Activated CD4-positive, alpha-beta T cell treated with anti-CD3 and anti-CD28 coated beads, Interleukin-10, Interleukin-2, amounts not matched to agents 100 ng/mL and 50 ng/mL, durations not matched to agents 16 hours and 8 hours (primary cell): Measurements from ENCODE around the gene TBC1D9B.
"Not testable (repeated sequence)": the region's sequence is repeated elsewhere in the genome, so short reads cannot be mapped to it uniquely, and the experiment has no call there.

Experiments used
- DNase-seq: peaks from one replicate; pipeline ENCODE4 v3.0.0-alpha.2; 2020

TBC1D9B gene

DNA sequence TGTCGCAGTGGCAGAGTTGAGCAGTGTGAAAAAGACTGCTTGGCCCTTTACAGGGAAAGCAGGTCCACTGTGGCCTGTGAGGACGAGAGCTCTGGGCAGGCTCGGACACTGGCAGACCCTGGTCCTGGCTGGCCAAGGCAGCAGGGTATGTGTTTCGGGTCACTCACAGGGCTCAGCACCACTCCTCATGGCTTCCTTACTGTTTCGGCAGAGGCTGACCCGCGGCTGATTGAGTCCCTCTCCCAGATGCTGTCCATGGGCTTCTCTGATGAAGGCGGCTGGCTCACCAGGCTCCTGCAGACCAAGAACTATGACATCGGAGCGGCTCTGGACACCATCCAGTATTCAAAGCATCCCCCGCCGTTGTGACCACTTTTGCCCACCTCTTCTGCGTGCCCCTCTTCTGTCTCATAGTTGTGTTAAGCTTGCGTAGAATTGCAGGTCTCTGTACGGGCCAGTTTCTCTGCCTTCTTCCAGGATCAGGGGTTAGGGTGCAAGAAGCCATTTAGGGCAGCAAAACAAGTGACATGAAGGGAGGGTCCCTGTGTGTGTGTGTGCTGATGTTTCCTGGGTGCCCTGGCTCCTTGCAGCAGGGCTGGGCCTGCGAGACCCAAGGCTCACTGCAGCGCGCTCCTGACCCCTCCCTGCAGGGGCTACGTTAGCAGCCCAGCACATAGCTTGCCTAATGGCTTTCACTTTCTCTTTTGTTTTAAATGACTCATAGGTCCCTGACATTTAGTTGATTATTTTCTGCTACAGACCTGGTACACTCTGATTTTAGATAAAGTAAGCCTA, 71.3 kb downstream of the TBC1D9B start:
- DNase-seq, result peak; percentile 66

DNA sequence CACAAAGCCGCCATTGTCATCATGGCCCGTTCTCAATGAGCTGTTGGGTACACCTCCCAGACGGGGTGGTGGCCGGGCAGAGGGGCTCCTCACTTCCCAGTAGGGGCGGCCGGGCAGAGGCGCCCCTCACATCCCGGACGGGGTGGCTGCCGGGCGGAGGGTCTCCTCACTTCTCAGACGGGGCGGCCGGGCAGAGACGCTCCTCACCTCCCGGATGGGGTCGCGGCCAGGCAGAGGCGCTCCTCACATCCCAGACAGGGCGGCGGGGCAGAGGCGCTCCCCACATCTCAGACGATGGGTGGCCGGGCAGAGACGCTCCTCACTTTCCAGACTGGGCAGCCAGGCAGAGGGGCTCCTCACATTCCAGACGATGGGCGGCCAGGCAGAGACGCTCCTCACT, 72.8 kb downstream of the TBC1D9B start:
- DNase-seq, result not testable (repeated sequence)

DNA sequence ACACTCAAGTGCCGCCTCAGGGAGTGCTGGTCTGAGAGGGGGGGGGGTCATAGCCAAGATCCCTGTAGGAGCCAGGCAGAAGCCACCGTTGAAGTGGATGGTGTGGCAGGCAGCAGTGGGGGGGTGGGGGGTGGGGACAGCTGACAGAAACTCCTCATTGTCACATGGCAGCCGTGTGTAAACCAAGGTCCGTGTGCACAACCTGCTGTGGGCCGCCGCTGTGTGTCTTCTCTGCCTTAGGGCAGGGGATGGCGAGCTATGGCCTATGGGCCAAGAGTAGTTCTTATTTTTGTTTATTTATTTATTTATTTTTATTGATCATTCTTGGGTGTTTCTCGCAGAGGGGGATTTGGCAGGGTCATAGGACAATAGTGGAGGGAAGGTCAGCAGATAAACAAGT, 73.6 kb downstream of the TBC1D9B start:
- DNase-seq, result no peak

DNA sequence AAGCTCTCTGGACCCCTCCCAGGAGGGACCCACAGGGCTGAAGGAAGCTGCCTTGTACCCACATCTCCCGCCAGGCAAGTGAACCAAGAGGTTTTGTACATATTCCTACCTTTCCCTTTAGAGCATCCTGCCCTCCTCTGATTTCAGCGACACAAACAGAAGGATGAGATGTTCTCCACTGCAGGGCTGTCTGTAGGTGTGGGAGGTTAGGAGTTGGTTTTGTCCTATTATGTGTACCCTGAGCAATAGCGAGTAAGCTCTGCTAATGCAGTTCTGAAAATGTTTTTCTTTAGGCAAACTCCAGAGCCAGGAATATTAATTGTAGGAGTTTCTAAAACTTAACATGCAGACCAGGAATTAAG, 74.0 kb downstream of the TBC1D9B start:
- no peak for DNase-seq

DNA sequence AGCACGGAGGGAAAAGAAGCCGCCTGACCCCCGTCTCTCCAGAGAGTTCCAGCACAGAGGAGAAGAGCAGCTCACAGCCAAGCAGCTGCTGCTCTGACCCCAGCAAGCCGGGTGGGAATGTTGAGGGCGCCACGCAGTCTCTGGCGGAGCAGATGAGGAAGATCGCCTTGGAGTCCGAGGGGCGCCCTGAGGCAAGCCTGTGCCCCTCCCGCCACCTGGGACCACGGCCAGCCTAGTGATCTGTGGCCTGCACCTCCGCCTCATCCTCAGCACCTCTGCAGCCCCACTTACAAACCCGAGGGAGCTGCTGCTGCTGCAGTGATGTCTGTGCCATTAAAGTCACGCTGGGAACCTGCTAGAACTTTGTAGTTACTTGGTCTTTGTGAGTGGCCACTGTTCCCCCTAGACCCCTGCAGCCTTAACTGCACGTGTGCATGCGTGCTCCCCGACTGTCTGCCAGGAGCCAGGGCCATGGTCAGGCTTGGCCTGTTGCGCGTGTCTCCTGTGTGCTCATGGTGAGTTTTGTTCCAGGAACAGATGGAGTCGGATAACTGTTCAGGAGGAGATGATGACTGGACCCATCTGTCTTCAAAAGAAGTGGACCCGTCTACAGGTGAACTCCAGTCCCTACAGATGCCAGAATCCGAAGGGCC, 74.5 kb downstream of the TBC1D9B start:
- no peak for DNase-seq

DNA sequence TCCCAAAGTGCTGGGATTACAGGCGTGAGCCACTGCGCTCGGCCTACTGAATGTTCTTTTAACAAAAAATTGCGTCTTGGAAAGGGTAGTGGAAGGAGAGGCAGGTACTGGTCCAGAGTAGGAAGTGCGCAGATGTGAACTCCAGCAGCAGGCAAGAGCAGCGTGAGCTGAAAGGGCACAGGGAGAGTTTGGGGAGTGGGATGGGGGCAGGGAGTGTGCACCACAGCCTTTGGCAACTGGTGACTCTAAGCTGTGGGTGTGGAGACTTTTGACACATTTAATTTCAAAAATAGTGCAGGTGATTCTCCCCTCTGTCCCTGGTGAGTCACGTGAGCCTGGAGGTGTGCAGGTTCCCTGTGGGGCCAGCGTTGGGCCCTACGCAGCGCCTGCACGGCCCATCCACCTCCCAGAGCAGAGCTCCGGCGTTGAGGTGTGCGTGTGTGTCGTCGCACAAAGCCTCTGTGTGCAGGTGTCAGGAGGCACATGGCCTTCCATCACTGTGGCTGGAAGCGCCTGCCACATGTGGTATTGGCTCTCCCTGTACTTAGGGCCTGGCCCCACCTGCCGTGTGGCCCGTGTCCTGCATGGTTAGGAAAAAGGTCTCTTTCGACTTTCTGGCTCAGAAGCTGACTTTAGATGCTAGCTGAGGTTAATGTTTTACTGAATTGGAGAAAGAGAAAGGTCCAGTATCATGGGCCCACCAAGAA, 75.5 kb downstream of the TBC1D9B start:
- DNase-seq, result no peak

DNA sequence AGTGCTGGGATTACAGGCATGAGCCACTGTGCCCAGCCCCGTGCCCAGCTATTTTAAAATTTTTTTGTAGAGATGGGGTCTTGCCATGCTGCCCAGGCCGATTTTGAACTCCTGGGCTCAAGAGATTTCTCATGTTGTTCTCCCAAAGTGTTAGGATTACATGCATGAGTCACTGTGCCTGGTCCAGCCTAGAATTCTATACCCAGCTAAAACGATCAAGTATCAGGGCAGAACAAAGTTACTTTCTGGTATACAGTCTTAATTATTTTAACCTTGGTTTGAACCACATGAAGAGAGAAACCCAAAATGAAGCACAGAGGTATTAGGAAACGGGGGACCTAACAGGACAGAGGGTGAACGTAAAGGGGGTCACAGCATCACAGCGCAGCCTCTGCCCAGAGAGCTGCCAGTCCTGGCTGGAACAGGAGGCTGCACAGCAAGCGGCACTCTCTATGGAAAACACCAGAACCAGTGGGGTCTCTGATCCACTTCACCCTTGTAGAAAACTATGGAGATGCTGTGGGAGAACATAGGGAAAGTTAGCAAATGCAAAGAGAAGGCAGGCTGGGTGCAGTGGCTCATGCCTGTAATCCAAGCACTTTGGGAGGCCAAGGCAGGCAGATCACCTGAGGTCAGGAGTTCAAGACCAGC, 76.8 kb downstream of the TBC1D9B start:
- no peak for DNase-seq

DNA sequence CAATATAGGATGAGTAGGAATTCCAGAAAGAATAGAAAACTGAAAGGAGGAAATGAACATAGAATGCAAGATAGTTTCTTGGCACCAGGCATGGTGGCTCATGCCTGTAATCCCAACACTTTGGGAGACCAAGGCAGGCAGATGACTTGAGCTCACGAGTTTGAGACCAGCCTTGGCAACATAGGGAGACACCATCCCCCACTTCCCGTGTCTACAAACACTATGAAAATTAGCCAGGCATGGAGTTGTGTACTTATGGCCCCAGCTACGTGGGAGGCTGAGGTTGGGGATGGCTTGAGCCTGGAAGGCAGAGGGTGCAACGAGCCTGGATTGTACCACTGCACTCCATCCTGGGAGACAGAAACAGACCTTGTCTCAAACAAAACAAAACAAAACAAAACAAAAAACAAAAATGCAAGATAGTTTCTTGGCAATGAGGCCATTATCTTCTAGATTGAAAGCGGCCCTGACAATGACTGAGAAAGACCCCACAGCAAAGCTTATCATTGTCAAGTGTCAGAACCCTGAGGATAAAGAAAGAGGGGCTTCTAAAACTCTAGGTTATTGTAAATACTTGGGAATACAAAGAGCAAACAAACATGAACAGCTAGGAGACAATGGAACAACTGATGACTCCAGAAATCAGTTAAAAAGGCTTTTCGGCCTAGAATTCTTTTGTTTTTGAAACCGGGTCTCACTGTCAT, 77.8 kb downstream of the TBC1D9B start:
- DNase-seq, result no peak

DNA sequence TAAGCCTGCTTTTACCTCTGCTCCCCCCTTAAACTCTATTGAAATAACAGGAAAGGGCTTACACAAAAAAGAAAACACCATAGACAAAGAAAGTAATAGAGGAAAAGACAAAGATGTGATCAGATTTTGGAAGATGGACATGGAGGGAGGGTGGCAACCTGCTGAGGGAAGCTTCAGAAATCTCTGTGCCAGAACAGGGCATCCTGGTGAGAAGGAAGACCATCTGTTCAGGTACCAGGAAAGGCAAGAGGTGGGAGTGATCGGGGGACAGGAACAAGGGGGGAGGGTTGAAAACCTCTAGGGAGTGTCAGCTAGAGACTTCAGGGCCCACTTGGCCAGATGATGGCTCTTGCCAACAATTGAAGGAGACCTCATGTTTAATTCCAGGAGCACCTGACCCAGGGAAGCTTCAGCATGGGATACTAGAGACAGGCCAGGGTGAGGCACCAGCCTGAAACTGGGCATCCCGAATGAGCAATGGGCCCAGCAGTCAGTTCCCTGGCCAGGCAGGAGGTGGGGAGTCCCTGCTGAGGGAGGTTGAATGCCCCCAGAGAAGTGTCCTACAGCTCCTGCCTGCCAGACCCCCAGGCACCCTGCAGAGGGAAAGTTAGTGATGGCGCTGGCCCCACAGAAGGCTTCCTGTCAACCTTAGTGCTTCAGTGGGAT, 78.8 kb downstream of the TBC1D9B start:
- no peak for DNase-seq

DNA sequence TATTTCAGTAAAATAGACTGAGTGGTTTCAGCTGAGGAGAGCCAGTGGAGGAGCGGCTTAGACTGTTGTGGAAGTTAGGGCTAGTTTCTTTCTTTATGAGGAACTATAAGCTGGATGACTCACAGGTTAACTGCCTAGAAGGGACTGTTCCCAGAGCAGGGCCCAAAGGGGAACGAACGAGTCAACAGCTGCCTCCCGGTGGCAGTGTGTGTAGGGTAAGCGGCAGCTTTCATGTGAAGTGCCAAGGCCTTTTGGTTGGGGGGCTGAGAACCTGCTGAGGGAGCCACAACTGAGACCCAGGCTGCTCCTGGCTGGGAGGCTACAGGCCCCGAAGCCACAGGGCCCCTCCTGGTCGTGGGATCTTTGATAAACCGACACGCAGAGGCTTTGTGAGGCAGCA, 80.0 kb downstream of the TBC1D9B start:
- peak; percentile 59 for DNase-seq

DNA sequence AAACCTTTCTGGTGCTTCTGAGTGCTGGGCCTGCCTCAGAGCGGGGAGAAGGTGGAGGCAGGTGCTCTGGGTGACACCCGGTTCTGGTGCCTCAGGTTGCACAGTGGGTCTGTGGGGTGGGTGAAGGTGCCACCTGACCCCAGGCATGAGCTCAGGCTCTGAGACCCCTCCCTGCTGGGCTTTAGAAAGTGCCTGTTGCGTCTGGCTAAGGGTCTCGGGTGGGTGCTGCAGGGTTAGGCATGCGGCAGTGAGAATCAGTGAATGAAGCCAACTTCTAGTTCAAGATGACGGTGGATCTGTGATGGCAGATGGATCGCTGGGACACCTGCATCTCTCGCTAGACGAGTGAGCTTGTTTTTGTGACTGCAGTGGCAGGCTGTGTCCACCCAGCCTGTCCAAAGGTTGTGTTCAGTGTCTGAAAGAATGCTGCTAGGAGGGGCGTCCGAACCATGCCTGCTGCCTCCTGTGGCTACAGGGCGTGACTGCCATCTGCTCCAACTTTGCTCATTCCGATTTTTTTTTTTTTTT, 82.0 kb downstream of the TBC1D9B start:
- no peak for DNase-seq

DNA sequence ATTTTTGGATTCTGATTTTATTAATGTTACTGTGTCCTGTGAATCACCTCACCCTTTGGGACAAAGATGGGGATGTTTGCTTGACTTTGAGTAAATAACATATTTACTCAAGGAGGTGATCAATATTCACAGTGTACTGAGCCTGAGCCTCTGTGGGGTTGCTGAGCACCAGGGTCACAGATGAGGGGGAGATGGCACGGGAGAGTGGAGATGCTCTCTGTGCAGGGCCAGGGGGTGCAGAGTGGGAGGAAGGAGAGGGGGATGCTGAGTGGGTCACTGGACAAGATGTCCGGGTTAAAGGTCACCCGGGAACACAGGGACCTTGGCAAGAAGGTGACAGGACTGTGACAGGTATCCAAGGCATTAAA, 83.0 kb downstream of the TBC1D9B start:
- no peak for DNase-seq

DNA sequence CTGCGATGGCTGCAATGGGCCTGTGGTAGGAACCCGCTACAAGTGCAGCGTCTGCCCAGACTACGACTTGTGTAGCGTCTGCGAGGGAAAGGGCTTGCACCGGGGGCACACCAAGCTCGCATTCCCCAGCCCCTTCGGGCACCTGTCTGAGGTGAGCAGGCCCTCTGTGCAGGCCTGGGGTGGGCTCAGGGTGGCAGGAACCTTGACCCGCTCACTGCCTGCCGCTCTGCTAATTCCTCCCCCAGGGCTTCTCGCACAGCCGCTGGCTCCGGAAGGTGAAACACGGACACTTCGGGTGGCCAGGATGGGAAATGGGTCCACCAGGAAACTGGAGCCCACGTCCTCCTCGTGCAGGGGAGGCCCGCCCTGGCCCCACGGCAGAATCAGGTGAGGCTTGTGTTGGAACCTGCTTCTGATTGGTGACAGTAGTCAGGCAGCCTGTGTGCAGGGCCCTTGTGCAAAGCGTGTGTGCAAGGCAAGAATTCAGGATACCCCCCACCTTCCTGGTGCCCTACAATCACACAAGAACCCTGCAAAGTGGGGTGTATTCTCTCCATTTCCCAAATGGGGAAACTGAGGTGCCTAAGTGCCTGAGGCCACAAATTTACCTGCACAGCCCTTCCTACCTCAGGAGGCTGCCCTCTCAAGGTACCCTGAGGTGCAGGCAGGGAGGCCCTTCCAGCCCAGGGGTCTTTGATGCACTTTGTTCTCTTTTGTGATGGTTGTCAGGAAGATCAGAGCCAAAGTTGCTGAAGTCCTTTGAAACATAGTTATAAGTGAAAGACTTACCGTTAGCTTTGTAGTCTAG, 83.6 kb downstream of the TBC1D9B start:
- no peak for DNase-seq

DNA sequence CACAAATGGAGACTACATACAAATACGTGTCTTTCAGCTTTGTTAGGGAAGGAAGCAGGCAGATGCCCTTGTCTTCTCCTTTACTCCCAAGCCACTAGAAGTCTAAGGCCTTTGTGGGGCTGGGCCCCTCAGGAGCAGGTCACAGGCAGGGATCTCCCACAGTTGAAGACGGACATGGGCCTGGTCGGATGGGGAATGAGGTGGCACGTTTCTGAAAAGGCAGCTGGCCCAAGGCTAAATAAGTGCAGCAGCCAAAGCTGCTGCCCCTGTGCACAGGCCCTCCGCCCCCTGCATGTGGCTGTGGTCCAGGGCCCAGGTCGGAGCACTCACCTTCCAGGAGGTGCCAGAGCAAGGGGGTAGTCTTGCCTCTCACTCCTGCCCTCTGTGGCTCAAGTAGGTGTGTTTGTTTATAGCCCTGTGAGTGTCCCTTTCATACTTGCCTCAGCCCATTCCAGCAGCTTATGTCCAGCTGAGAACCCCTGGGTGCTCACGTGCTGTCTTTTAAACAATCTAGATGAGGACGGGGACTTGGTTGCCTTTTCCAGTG, 85.2 kb downstream of the TBC1D9B start:
- no peak for DNase-seq

DNA sequence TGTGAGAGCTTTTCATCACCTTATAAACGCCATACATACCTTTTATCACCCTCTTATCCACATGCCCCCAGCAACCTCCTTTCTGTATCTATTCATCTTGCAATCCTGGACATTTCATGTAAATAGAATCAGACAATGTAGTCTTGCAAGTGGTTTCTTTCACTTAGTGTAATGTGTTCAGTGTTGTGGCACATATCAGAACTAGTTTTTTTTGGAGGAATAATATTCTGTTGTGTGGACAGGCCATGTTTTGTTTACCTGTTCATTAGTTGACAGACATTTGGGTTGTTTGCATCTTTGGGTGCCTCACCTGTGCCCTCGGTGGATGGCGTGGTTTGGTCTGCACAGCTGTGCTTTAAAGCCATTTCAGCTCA, 85.7 kb downstream of the TBC1D9B start:
- DNase-seq, result no peak

DNA sequence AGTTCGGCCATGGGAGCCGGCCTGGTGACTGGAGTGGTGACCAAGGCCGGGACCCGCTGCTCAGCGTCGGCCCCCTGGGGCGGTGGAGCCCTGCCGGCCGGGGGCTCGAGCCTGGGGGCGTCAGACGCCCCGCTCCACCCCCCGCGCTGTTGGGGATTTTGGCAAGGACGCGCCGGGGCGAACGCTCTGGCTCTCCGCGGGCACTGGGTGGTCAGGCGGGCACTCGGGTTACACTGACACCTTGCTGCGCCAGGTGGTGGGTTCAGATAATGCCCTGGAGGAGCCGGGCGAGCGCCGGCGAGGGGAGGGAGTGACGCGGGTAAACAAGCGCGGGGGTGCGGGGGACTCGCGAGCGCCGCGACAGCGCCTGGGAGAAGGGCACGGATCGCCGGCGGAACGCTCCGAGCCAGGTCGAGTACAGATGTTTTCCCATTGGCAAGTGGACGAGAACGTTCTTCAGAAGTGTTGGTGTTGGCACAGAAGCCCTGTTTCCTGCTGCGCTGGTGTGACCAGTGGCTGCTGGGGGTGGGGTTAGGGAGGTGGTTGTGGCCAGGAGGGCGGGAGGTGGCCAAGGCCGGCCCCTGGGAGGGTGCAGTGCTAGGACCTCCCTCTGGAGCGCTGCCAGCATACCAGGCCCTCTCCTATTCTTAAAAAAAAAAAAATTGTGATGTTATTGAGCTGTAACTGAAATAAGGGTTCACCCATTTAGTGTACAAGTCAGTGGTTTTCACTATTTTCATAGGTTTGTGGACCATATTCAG, 86.2 kb downstream of the TBC1D9B start:
- DNase-seq, result peak; percentile 92

DNA sequence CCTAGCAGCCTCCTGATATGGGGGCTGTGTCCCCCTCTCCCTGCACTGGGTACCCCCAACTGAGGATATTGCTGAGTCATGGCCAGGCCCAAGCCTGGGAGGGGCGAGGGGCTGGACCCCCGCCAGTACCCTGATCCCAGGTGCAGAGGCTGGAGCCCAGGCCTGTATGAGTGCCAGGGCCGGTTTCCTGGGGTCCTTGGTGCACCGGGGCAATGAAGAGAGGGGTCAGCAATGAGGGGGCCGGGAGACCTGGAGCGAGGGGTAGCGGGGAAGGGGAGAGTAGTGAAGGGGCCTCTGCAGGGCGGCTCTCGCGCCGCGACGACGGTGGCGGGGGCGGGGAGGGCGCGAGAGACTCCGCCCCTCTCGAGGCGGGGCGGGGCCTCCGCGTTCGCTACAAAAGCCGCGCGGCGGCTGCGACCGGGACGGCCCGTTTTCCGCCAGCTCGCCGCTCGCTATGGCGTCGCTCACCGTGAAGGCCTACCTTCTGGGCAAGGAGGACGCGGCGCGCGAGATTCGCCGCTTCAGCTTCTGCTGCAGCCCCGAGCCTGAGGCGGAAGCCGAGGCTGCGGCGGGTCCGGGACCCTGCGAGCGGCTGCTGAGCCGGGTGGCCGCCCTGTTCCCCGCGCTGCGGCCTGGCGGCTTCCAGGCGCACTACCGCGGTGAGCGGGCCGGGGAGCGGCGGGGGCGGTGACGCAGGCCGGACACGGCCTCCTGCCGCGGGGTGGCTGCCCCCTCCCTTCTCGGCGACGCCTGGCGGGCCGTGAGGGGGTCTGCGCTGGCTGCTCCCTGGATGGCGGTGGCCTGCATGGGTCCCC, 87.0 kb downstream of the TBC1D9B start, which contains the start of gene SQSTM1:
Gene SQSTM1 (plus strand): TSS at position 423 of the 815 bp plus-strand sequence. CDS start 32 bp downstream, at position 455.
- peak; percentile 89 for DNase-seq

DNA sequence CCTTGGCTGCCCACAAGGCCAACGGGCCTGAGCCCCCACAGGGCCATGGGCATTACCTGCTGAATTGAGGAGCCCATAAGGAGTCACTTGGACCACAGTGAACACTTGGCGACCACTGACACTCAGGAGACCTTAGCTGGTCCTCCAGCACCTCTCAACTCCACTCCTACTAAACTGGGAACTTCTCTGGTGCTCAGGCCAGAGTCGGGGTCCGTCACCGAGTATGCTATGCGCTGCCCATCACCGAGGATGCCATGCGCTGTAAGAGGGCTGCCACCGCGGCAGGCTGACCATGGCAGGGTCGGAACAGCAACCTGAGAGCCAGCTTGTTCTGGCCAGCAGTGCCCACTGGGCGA, 87.6 kb downstream of the TBC1D9B start:
- no peak for DNase-seq
